ENCODE data around the gene SMAD2.

SMAD2 gene

GRCh38 chr18:47898055-47898454 lies 32.4 kb downstream of the SMAD2 start:
- WGBS: 98% methylated on average over 2 of the region's 3 CpGs
- no peak overlapping the region for H3K27ac ChIP-seq (ENCODE audit: low read length, poor library complexity, severe bottlenecking)
- no peak overlapping the region for H3K4ac ChIP-seq (ENCODE audit: low read depth in 1 of 2, low read length in 2 of 2)
- peaks cover 5 to 28% of the 10 kb centered on the region in 2 experiments for H3K36me3 ChIP-seq (ENCODE audit: control insufficient read depth in 1 of 2, insufficient read depth in 2 of 2, low read depth in 1 of 2, low read length in 2 of 2)
- peaks cover 17% of the 10 kb centered on the region for H3K79me1 ChIP-seq (replicated peaks; ENCODE audit: low read length, poor library complexity, severe bottlenecking)
- no peak overlapping the region for H3K9ac ChIP-seq (ENCODE audit: low read length)
- no peak overlapping the region for H3K4me2 ChIP-seq (ENCODE audit: low read length, poor library complexity, severe bottlenecking)
- no peaks in the 10 kb centered on the region for H3K27me3 ChIP-seq (ENCODE audit: control insufficient read depth in 1 of 2, insufficient read depth in 1 of 2, low read length in 2 of 2)
- DNase-seq: no peak
- no peak overlapping the region for H2AK5ac ChIP-seq (ENCODE audit: low read length, severe bottlenecking)
- no peak overlapping the region for H2BK15ac ChIP-seq (ENCODE audit: low read depth, poor library complexity, severe bottlenecking)
- no peaks in the 10 kb centered on the region for H3K9me3 ChIP-seq (ENCODE audit: control insufficient read depth, low read length)
- H3K4me1 ChIP-seq (ENCODE audit: control insufficient read depth, insufficient read depth, low read depth, low read length): no peaks in the 10 kb centered on the region
- no peak overlapping the region for H3K4me3 ChIP-seq (ENCODE audit: insufficient read depth in 1 of 2, low read depth in 1 of 2, low read length in 2 of 2)
- H3K23ac ChIP-seq (ENCODE audit: low read length in 2 of 2): no peak overlapping the region
- no peak overlapping the region for H4K91ac ChIP-seq (ENCODE audit: low read length)
- no peak overlapping the region for H2BK5ac ChIP-seq (ENCODE audit: low read depth, low read length, poor library complexity, severe bottlenecking)
- H2AFZ ChIP-seq (ENCODE audit: low read depth, low read length): no peak overlapping the region
- no peak overlapping the region for H2BK120ac ChIP-seq (ENCODE audit: low read depth, low read length)
- H4K8ac ChIP-seq (ENCODE audit: low read length): no peak overlapping the region
- H3K18ac ChIP-seq (ENCODE audit: low read depth in 1 of 2, low read length in 2 of 2): no peak overlapping the region
- H2BK12ac ChIP-seq (ENCODE audit: low read length in 2 of 2): no peak overlapping the region
- no peak overlapping the region for H3K14ac ChIP-seq (ENCODE audit: low read length in 2 of 2)

- no peak overlapping the region for H3K27ac ChIP-seq (ENCODE audit: low read length, poor library complexity, severe bottlenecking)
- H3K27me3 ChIP-seq (ENCODE audit: control insufficient read depth in 1 of 2, insufficient read depth in 1 of 2, low read length in 2 of 2): no peaks in the 10 kb centered on the region
- no peak overlapping the region for H3K14ac ChIP-seq (ENCODE audit: low read length in 2 of 2)
- H2BK15ac ChIP-seq (ENCODE audit: low read depth, poor library complexity, severe bottlenecking): no peak overlapping the region
- H3K4me1 ChIP-seq (ENCODE audit: control insufficient read depth, insufficient read depth, low read depth, low read length): peaks cover 1% of the 10 kb centered on the region
- H3K9ac ChIP-seq (ENCODE audit: low read length): no peak overlapping the region
- peaks cover 15% of the 10 kb centered on the region for H3K79me1 ChIP-seq (replicated peaks; ENCODE audit: low read length, poor library complexity, severe bottlenecking)
- no peak overlapping the region for H4K8ac ChIP-seq (ENCODE audit: low read length)
- H2AK5ac ChIP-seq (ENCODE audit: low read length, severe bottlenecking): no peak overlapping the region
- no peak overlapping the region for H3K18ac ChIP-seq (ENCODE audit: low read depth in 1 of 2, low read length in 2 of 2)
- no peaks in the 10 kb centered on the region for H3K9me3 ChIP-seq (ENCODE audit: control insufficient read depth, low read length)
- peaks cover 7 to 38% of the 10 kb centered on the region in 2 experiments for H3K36me3 ChIP-seq (ENCODE audit: control insufficient read depth in 1 of 2, insufficient read depth in 2 of 2, low read depth in 1 of 2, low read length in 2 of 2)
- DNase-seq: no peak
- no peak overlapping the region for H3K4me3 ChIP-seq (ENCODE audit: insufficient read depth in 1 of 2, low read depth in 1 of 2, low read length in 2 of 2)
- H2BK120ac ChIP-seq (ENCODE audit: low read depth, low read length): no peak overlapping the region
- WGBS: 100% methylated on average over 1 of the region's 2 CpGs
- no peak overlapping the region for H3K23ac ChIP-seq (ENCODE audit: low read length in 2 of 2)
- no peak overlapping the region for H2BK5ac ChIP-seq (ENCODE audit: low read depth, low read length, poor library complexity, severe bottlenecking)
- no peak overlapping the region for H2AFZ ChIP-seq (ENCODE audit: low read depth, low read length)
- no peak overlapping the region for H3K4ac ChIP-seq (ENCODE audit: low read depth in 1 of 2, low read length in 2 of 2)
- H3K4me2 ChIP-seq (ENCODE audit: low read length, poor library complexity, severe bottlenecking): no peak overlapping the region
- no peak overlapping the region for H2BK12ac ChIP-seq (ENCODE audit: low read length in 2 of 2)
- H4K91ac ChIP-seq (ENCODE audit: low read length): no peak overlapping the region
Observed at GRCh38 chr18:47895565-47896250, 34.8 kb downstream of the SMAD2 start.

GRCh38 chr18:47893939-47894699 lies 36.3 kb downstream of the SMAD2 start:
- DNase-seq: no peak
- no peak overlapping the region for H2BK15ac ChIP-seq (ENCODE audit: low read depth, poor library complexity, severe bottlenecking)

GRCh38 chr18:47893047-47893446 lies 37.4 kb downstream of the SMAD2 start:
- Histone ChIP-seq H3K27ac (ENCODE audit: low read length, poor library complexity, severe bottlenecking) (no peak overlapping the region), H3K23ac (ENCODE audit: low read length in 2 of 2) (no peak overlapping the region), H2AFZ (ENCODE audit: low read depth, low read length) (no peak overlapping the region), H3K79me1 (replicated peaks; ENCODE audit: low read length, poor library complexity, severe bottlenecking) (peaks cover 21% of the 10 kb centered on the region), H3K4me1 (ENCODE audit: control insufficient read depth, insufficient read depth, low read depth, low read length) (peaks cover 1% of the 10 kb centered on the region), H3K4me3 (ENCODE audit: insufficient read depth in 1 of 2, low read depth in 1 of 2, low read length in 2 of 2) (no peak overlapping the region), H3K18ac (ENCODE audit: low read depth in 1 of 2, low read length in 2 of 2) (no peak overlapping the region), H2BK5ac (ENCODE audit: low read depth, low read length, poor library complexity, severe bottlenecking) (no peak overlapping the region), H2BK15ac (ENCODE audit: low read depth, poor library complexity, severe bottlenecking) (no peak overlapping the region), H3K9ac (ENCODE audit: low read length) (no peak overlapping the region), H3K36me3 (ENCODE audit: control insufficient read depth in 1 of 2, insufficient read depth in 2 of 2, low read depth in 1 of 2, low read length in 2 of 2) (peaks cover 9 to 58% of the 10 kb centered on the region in 2 experiments), H3K14ac (ENCODE audit: low read length in 2 of 2) (no peak overlapping the region), H3K4ac (ENCODE audit: low read depth in 1 of 2, low read length in 2 of 2) (no peak overlapping the region), H2AK5ac (ENCODE audit: low read length, severe bottlenecking) (no peak overlapping the region), H2BK12ac (ENCODE audit: low read length in 2 of 2) (no peak overlapping the region), H4K91ac (ENCODE audit: low read length) (no peak overlapping the region), H4K8ac (ENCODE audit: low read length) (no peak overlapping the region), H3K27me3 (ENCODE audit: control insufficient read depth in 1 of 2, insufficient read depth in 1 of 2, low read length in 2 of 2) (no peaks in the 10 kb centered on the region), H2BK120ac (ENCODE audit: low read depth, low read length) (no peak overlapping the region), H3K4me2 (ENCODE audit: low read length, poor library complexity, severe bottlenecking) (no peak overlapping the region), H3K9me3 (ENCODE audit: control insufficient read depth, low read length) (no peaks in the 10 kb centered on the region)
- no CpG with 5 or more reads among the region's 5 CpGs for WGBS
- no peak for DNase-seq

More at GRCh38 chr18:47893939-47894699, 36.3 kb downstream of the SMAD2 start:
- Histone ChIP-seq H4K8ac (ENCODE audit: low read length) (peak overlapping the region; percentile 14), H3K4ac (ENCODE audit: low read depth in 1 of 2, low read length in 2 of 2) (no peak overlapping the region), H3K79me1 (replicated peaks; ENCODE audit: low read length, poor library complexity, severe bottlenecking) (peaks cover 16% of the 10 kb centered on the region), H3K9ac (ENCODE audit: low read length) (no peak overlapping the region), H3K9me3 (ENCODE audit: control insufficient read depth, low read length) (no peaks in the 10 kb centered on the region), H3K36me3 (ENCODE audit: control insufficient read depth in 1 of 2, insufficient read depth in 2 of 2, low read depth in 1 of 2, low read length in 2 of 2) (peaks cover 9 to 47% of the 10 kb centered on the region in 2 experiments), H2AK5ac (ENCODE audit: low read length, severe bottlenecking) (no peak overlapping the region), H3K27ac (ENCODE audit: low read length, poor library complexity, severe bottlenecking) (no peak overlapping the region), H3K18ac (ENCODE audit: low read depth in 1 of 2, low read length in 2 of 2) (no peak overlapping the region), H2BK5ac (ENCODE audit: low read depth, low read length, poor library complexity, severe bottlenecking) (no peak overlapping the region), H3K4me1 (ENCODE audit: control insufficient read depth, insufficient read depth, low read depth, low read length) (peaks cover 1% of the 10 kb centered on the region), H3K4me3 (ENCODE audit: insufficient read depth in 1 of 2, low read depth in 1 of 2, low read length in 2 of 2) (no peak overlapping the region), H4K91ac (ENCODE audit: low read length) (no peak overlapping the region), H2AFZ (ENCODE audit: low read depth, low read length) (no peak overlapping the region), H2BK12ac (ENCODE audit: low read length in 2 of 2) (no peak overlapping the region), H3K14ac (ENCODE audit: low read length in 2 of 2) (no peak overlapping the region), H2BK120ac (ENCODE audit: low read depth, low read length) (no peak overlapping the region), H3K23ac (ENCODE audit: low read length in 2 of 2) (no peak overlapping the region), H3K4me2 (ENCODE audit: low read length, poor library complexity, severe bottlenecking) (no peak overlapping the region), H3K27me3 (ENCODE audit: control insufficient read depth in 1 of 2, insufficient read depth in 1 of 2, low read length in 2 of 2) (no peaks in the 10 kb centered on the region)
- WGBS: 88% methylated on average over 9 of the region's 9 CpGs
